GM21515 (cell line): ENCODE results near the gene FGF2.
A peak's percentile ranks its signal among the peaks of the same experiment; 100 is the strongest.

Experiments
- ATAC-seq: cut with Tn5 transposase; IDR thresholded peaks from one replicate; pipeline ENCODE4 v1.9.1; 2021; ENCODE audit not compliant: unreplicated experiment

FGF2 gene

GRCh38 chr4:122889726-122890125 is 63.1 kb downstream of the FGF2 start:
- ATAC-seq = no peak

GRCh38 chr4:122890147-122890795 is 63.6 kb downstream of the FGF2 start:
- ATAC-seq = no peak

DNA sequence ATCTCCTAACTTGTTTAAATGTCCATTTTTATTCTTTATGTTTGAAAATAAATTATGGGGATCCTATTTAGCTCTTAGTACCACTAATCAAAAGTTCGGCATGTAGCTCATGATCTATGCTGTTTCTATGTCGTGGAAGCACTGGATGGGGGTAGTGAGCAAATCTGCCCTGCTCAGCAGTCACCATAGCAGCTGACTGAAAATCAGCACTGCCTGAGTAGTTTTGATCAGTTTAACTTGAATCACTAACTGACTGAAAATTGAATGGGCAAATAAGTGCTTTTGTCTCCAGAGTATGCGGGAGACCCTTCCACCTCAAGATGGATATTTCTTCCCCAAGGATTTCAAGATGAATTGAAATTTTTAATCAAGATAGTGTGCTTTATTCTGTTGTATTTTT is 68.2 kb downstream of the FGF2 start:
- ATAC-seq = no peak

DNA sequence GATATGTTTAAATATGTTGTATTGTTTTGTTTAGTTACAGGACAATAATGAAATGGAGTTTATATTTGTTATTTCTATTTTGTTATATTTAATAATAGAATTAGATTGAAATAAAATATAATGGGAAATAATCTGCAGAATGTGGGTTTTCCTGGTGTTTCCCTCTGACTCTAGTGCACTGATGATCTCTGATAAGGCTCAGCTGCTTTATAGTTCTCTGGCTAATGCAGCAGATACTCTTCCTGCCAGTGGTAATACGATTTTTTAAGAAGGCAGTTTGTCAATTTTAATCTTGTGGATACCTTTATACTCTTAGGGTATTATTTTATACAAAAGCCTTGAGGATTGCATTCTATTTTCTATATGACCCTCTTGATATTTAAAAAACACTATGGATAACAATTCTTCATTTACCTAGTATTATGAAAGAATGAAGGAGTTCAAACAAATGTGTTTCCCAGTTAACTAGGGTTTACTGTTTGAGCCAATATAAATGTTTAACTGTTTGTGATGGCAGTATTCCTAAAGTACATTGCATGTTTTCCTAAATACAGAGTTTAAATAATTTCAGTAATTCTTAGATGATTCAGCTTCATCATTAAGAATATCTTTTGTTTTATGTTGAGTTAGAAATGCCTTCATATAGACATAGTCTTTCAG is 68.8 kb downstream of the FGF2 start:
- no peak for ATAC-seq

DNA sequence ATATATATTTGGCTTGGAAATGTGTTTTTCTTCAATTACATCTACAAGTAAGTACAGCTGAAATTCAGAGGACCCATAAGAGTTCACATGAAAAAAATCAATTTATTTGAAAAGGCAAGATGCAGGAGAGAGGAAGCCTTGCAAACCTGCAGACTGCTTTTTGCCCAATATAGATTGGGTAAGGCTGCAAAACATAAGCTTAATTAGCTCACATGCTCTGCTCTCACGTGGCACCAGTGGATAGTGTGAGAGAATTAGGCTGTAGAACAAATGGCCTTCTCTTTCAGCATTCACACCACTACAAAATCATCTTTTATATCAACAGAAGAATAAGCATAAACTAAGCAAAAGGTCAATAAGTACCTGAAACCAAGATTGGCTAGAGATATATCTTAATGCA is 69.6 kb downstream of the FGF2 start:
- ATAC-seq = no peak

DNA sequence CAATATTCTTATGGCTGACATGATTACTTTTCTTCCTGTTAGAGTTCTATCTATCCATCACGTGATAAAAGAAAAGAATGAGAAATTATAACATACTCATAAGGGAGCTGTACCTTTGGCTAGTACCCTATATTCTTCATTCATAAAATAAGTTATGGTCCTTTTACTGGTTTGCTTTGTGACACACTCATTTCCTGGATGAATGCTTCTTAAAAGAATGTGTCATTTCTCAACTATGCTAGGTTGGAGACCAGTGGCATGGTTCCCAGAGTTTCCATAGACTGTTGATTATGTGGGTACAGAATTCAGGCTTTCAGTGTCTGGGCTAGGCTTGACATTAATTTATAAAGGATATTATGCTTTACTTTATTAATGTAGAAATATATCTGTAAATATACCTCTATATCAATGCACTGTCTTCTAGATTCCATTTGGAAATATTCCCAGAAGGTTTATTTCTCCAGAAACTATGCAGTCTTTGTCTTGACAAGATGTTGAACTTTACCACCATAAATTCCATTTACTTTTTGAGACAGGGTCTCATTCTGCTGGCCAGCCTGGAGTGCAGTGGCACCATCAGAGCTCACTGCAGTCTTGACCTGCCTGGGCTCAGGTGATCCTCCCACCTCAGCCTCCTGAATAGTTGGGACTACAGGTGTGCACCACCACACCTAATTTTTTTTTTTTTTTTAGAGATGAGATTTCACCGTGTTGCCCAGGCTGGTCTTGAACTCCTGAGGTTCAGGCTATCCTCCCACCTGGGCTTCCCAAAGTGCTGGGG is 71.9 kb downstream of the FGF2 start:
- ATAC-seq = no peak

DNA sequence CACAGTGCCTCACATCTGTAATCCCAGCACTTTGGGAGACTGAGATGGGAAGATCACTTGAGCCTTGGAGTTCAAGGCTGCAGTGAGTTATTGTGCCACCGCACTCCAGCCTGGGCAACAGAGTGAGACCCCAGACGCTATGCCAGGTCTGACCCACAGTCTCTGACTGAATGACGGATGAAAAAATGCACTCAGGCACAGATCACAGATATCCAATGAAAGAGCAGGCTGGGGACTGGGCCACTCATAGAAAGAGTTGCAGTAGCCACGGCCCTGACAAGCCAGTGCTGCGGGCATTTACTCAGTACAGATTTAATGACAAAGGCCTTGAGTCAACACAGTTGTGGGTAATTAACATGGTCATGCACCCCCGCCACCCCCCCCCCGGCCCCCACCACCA is 73.1 kb downstream of the FGF2 start:
- ATAC-seq = no peak

DNA sequence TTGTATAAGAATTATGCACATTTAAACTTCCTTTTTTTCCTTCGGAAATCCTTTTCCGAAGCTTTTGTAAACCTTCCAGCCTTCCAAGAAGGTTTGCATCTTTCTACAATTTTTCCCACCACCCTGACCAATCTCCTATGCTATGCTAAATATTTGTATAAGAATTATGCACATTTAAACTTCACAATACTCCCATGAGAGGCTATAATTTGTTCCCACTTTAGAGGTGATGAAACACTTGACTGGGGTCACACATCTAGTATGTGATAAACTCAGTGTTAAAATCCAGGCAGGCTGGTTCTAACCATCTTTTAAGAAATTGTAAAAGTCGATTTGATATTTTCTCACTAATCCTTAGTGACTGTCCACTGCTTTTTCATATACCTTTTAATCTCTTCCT is 73.7 kb downstream of the FGF2 start:
- ATAC-seq = no peak

DNA sequence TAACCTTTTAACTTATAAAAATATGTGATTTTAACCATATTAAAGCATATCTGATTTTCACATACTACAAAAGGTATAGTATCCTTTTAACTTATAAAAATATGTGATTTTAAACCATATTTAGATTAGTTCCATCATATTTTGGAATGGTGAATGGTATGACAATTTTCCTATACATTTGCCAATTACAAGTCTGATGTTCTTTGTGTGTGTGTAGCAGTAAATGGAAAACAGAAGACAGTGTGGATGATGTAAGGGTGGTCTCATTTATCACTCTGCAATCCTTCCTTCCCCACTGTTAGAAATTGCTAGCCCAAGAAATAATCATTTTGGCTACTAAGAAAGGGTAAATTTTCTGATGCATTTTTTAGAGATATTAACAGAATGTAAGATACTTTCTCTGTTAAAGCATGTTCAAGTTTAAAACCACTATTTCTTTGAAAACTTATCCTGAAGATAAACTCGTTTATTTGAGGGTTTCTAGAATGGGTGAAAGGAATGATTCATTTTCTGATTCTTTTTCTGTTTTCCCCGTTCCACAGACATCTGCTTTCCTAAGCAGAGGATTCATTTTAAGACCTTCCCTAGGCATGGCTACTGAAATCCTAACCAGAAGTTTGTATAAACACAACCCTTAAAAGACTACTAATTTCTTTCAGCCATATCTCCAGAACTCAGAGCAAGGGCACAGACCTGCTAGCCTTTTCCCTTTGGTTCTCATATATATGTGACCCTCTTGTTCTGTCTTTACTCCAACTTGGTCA is 74.8 kb downstream of the FGF2 start:
- ATAC-seq = no peak

GRCh38 chr4:122903766-122904288 is 77.2 kb downstream of the FGF2 start:
- no peak for ATAC-seq

- no peak for ATAC-seq
Measured at GRCh38 chr4:122906859-122907305, 80.3 kb downstream of the FGF2 start.

- ATAC-seq = no peak
Measured at GRCh38 chr4:122908223-122908622, 81.6 kb downstream of the FGF2 start.

DNA sequence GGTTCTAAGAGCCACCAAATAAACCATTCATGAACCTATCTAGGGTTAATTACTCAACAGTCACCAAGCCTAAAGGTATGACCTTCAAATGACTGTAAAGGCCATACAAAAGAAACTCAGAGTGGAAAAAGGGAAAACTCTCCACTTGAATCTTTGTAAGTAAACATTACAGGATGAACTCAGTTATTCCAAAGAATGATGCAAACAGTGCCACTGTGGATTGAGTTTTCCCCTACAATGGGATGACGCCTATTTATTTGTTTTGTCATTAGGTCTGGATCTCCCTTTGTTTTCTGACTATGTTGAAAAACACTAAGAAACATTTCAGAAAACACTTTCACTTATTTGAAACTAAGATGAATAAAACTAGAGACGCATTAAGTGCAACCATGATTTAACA is 83.1 kb downstream of the FGF2 start:
- ATAC-seq = no peak

- no peak for ATAC-seq
Measured at GRCh38 chr4:122911588-122911987, 85.0 kb downstream of the FGF2 start.

DNA sequence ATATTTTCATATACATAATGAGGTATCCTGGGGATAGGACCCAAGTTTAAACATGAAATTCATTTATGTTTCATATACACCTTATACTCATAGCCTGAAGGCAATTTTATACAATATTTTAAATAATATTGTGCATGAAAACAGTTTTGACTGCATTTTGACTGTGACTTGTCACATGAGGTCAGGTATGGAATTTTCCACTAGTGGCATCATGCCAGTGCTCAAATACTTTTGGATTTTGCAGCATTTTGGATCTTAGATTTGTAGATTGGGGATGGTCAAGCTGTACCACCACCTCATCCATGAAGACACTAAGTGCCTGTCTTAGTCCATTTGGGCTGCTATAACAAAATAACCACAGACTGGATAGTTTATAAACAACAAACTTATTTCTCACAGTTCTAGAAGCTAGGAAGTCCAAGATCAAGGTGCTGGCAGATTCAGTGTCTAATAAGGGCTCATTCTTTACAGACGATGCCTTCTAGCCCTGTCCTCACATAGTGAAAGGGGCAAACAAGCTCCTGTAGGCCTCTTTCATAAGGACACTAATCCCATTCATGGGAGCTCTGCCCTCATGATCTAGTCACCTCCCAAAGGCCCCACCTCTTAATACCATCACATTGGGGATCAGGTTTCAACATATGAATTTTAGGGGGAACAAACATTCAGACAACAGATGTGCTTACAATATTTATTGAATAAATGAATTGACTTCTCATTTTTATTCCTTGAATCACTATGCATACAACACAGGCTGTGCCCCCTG is 86.4 kb downstream of the FGF2 start:
- ATAC-seq = no peak

DNA sequence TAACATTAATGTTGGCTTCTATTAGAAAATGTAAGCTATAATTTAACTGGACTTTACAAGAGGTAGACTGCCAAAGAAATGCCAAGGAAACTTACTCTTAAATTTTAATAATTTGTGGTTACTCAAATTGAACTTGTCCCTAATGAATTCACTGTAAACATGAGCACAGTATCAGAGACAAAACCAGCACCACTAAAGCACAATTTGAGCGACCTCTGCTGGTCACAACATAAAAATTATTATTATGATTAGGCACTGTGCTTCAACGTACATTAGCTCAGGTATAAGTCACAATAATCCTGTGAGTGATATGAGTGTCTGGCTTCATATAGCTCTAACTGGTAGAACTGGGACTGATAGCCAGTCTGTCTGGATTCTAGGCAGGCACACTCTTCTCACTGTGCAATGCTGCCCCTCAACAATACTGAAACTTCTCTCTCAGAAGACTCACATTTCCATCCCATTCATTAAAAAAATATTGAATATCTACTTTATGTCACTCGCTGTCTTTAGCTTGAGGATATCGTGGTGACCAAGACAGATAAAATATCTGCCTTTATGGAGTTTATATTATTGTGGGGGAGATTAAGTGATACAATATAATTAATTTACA is 87.8 kb downstream of the FGF2 start:
- ATAC-seq = peak; percentile 91

DNA sequence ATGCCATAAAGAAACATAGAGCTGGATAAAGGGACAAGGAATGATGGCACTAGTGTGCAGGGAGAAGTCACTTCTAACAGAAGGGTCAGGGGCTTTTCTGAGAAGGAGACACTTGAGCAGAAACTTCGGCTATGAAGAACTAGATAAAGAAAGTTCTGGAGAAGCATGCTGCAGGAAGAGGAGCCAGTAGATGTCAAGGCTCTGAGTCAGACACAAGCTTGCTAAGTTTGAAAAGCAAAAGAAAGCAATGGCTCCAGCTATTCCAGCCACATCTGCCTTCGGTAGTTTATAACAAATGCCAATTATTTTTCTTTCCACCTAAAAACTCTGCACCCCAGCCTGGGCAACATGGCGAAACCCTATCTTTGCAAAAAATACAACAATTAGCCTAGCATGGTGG is 88.3 kb downstream of the FGF2 start:
- no peak for ATAC-seq

DNA sequence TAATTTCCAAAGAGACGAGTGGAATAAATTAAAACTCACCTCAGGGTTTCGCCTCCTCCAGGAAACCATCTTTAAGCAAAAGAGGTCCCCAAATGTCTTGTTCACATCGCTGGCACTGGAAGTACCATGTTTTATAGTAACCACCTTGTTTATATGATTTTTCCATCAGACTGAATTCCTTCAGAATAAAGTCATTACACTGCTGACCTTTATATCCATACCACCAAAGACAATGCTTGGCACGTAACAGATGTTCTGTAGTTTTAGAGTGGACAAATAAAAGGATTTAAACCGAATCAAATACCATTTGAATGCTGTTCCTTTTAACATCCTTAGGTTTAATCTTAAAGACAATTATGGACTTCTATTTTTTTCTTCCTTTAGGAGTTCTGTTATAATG is 91.1 kb downstream of the FGF2 start:
- ATAC-seq = no peak

- no peak for ATAC-seq
Measured at GRCh38 chr4:122920473-122920872, 93.8 kb downstream of the FGF2 start.

DNA sequence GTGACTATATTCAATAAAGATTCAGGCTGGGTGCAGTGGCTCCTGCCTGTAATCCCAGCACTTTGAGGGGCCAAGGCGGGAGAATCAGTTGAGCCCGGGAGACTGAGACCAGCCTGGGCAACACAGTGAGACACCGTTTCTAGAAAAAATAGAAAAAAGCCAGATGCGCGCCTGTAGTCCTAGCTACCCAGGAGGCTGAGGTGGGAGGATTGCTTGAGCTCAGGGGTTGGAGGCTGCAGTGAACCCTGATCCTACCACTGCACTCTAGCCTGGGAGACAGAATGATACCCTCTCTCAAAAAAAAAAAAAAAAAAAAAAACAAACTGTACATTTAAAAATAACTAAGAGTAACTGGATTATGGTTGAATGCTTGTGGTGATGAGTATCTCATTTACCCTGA is 94.7 kb downstream of the FGF2 start:
- no peak for ATAC-seq
